Left ventricle myocardium inferior (tissue), 1 donor: ENCODE data around the gene NKAIN1. TPM values are rescaled to one million over a fixed set of nuclear protein-coding genes. Genes with fewer than 3 reads are reported as not detected.
"Not testable (repeated sequence)": the region's sequence is repeated elsewhere in the genome, so short reads cannot be mapped to it uniquely, and the experiment has no call there.

Source experiments
- DNase-seq: peaks from one replicate; pipeline ENCODE4 v3.0.0-alpha.2; 2020
- H3K27ac ChIP-seq: fragments of 200-600 bp; replicated peaks from 2 replicates; pipeline ENCODE4 v1.8.0; 2021
- H3K27me3 ChIP-seq: fragments of 200-600 bp; 2 replicates; pipeline ENCODE4 v1.8.0; 2021; ENCODE audit warnings: low read depth
- H3K36me3 ChIP-seq: fragments of 200-600 bp; 2 replicates; pipeline ENCODE4 v1.8.0; 2021
- H3K4me1 ChIP-seq: fragments of 200-600 bp; 2 replicates; pipeline ENCODE4 v1.8.0; 2021
- H3K4me3 ChIP-seq: fragments of 200-600 bp; 2 replicates; pipeline ENCODE4 v1.8.0; 2021; ENCODE audit warnings: mild to moderate bottlenecking, moderate library complexity
- H3K9me3 ChIP-seq: fragments of 200-600 bp; replicated peaks from 2 replicates; pipeline ENCODE4 v1.8.0; 2021
- intact Hi-C: fragments of 100-400 bp; cut with micrococcal nuclease; formaldehyde crosslinking; loops from one replicate; pipeline ENCODE4 v1.11.0; 2022
- total RNA-seq: library from RNA; stranded (reverse); fragmentation: NEBNext Ultra II Directional; extraction: Animal tissue kit (Norgen Biotek cat#: 25700); gene quantifications from one replicate; pipeline ENCODE4 v1.2.1, GENCODE V29; 2021
- TF ChIP-seq, protein P1 (sequence below): fragments of 200-600 bp; IDR thresholded peaks from 2 replicates; pipeline ENCODE4 v1.8.0; 2021; ENCODE audit warnings: antibody characterized with exemption, mild to moderate bottlenecking, borderline replicate concordance
- donor health status: DM: no; HTN: yes; CAD: no; lungs with severe emphysema.

The NKAIN1 gene
- total RNA-seq, 1 donor from 2014 or later, result 0.19 TPM

DNA sequence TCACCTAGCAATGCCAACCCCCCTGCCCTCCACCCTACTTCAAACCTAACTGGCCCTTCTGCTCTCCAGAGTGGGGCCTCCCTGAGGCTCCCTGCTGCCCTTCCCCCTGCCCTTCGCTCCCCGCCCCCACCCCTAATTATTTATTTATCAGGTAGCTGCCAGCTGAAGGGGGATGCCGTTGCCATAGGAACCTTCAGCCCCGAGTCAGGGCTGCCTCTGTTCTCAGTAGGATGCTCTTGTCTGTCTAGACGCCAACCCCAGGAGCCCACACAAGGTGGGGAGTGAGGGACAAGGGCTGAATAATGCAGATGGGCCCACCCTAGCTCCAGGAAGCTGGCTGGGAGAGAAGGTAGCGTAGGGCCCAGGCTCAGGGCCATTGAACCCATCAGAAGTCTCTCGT, 41.1 kb downstream of the NKAIN1 start:
- H3K27me3 ChIP-seq, result peaks cover 9% of the 10 kb centered on the region
- no peaks in the 10 kb centered on the region for H3K9me3 ChIP-seq
- no peak for DNase-seq
- intact Hi-C loops, result no loop called here
- H3K27ac ChIP-seq, result no peak overlapping the region
- H3K4me3 ChIP-seq, result no peak overlapping the region
- H3K36me3 ChIP-seq, result no peaks in the 10 kb centered on the region
- no peaks in the 10 kb centered on the region for H3K4me1 ChIP-seq
- TF ChIP-seq, protein P1, sequence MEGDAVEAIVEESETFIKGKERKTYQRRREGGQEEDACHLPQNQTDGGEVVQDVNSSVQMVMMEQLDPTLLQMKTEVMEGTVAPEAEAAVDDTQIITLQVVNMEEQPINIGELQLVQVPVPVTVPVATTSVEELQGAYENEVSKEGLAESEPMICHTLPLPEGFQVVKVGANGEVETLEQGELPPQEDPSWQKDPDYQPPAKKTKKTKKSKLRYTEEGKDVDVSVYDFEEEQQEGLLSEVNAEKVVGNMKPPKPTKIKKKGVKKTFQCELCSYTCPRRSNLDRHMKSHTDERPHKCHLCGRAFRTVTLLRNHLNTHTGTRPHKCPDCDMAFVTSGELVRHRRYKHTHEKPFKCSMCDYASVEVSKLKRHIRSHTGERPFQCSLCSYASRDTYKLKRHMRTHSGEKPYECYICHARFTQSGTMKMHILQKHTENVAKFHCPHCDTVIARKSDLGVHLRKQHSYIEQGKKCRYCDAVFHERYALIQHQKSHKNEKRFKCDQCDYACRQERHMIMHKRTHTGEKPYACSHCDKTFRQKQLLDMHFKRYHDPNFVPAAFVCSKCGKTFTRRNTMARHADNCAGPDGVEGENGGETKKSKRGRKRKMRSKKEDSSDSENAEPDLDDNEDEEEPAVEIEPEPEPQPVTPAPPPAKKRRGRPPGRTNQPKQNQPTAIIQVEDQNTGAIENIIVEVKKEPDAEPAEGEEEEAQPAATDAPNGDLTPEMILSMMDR, result no peak

DNA sequence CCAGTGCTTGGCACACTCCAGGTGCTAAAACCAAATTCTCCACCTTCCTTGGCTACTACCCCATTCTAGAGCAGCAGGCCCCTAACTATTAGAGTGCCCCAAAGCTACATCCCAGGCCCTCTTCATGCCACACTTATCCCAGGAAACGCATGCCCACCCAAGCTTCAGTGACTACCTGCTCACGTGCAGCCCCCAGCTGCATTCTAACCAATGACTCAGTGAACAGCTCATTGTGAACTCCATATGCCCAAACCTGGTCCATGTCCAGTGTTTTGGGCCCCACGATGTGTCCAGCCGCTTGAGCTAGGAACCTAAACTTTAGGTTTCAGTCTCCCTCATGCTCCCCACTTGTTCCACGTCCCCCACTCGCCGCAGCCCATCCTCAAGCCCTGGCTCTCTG, 41.5 kb downstream of the NKAIN1 start:
- DNase-seq, result no peak
- Histone ChIP-seq H3K9me3 (no peaks in the 10 kb centered on the region), H3K4me1 (no peaks in the 10 kb centered on the region), H3K27me3 (peaks cover 9% of the 10 kb centered on the region), H3K36me3 (no peaks in the 10 kb centered on the region), H3K4me3 (no peak overlapping the region), H3K27ac (no peak overlapping the region)
- intact Hi-C loops, result no loop called here
- TF ChIP-seq, protein P1, result no peak

DNA sequence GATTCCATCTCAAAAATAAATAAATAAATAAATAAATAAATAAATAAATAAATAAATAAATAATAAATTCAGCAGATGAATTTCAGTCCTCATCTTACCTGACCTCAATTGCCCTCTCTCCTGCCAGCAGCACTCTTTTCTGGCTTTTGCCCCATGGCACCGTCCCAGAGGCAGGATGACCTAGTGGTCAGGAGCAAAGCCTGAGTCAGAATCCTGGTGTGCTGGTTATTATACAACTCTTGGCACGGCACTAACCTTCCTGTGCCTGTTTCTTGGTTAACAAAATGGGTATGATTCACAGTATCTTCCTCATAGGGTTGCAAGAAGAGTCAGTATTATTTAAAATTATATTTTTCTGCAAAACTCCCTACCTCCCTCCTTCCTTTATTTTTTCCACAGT, 43.0 kb downstream of the NKAIN1 start:
- Histone ChIP-seq H3K4me1 (no peaks in the 10 kb centered on the region), H3K9me3 (no peaks in the 10 kb centered on the region), H3K4me3 (no peak overlapping the region), H3K27ac (no peak overlapping the region), H3K36me3 (no peaks in the 10 kb centered on the region), H3K27me3 (peaks cover 4% of the 10 kb centered on the region)
- DNase-seq, result no peak
- TF ChIP-seq, protein P1, result no peak
- intact Hi-C loops, result no loop called here

DNA sequence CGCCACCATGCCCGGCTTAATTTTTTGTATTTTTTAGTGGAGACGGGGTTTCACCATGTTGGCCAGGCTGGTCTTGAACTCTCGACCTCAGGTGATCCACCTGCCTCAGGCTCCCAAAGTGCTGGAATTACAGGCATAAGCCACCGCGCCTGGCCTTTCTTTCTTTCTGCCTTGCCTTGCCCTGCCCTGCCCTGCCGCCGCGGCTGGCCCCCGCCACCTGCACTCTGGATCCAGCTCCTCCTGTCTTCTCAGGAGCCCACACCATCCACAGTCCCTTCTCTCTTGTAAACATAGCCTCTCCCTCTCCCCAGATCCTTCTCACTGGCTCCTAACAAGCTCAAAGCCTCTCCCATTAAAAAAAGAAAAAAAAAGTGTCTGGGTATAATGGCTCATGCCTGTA, 44.4 kb downstream of the NKAIN1 start:
- H3K9me3 ChIP-seq, DNase-seq, H3K27me3 ChIP-seq, H3K4me3 ChIP-seq, H3K4me1 ChIP-seq, H3K36me3 ChIP-seq, H3K27ac ChIP-seq, intact Hi-C loops: not testable (repeated sequence)

DNA sequence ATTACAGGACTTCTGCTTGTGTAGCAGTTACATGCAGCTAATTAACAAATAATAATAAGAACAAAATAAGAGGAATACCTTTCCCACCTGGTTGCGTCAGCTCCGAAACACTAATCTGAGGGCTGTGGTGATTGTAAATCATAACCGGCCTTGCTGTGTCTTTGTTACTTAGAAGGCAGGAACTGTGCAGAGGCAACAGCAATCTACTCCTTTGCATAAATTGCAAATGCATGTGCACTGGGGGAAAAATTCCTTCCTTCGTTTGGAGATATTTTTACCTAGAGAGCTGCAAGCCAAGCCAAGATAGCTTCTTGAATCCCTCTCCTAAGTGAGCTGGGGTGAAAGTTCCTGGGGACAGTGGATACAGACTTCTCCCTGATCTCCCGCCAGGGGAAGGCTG, 46.0 kb downstream of the NKAIN1 start:
- no peaks in the 10 kb centered on the region for H3K9me3 ChIP-seq
- DNase-seq, result no peak
- H3K27me3 ChIP-seq, result peaks cover 2% of the 10 kb centered on the region
- no peak overlapping the region for H3K4me3 ChIP-seq
- intact Hi-C loops, result no loop called here
- H3K36me3 ChIP-seq, result no peaks in the 10 kb centered on the region
- no peak overlapping the region for H3K27ac ChIP-seq
- TF ChIP-seq, protein P1, result no peak
- no peaks in the 10 kb centered on the region for H3K4me1 ChIP-seq

DNA sequence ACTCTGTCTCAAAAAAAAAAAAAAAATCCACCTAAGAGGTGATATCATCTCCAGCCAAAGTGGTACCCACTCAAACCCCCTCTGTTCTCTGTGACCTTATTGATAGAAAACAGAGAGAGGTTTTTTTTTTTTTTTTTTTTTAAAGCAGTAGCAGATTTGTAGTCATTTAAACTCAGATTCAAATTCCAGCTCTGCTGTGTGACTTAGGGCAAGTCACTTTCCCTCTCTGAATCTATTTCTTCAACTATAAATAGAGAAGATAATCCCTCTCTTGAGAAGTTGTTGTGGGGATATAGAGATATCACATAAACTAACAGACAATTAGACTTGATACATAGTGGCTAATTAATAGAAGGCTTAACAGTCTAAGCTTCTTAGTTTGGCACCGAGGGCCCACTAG, 48.4 kb downstream of the NKAIN1 start:
- Histone ChIP-seq H3K27ac (no peak overlapping the region), H3K27me3 (peaks cover 25% of the 10 kb centered on the region), H3K4me1 (no peaks in the 10 kb centered on the region), H3K9me3 (no peaks in the 10 kb centered on the region), H3K36me3 (no peaks in the 10 kb centered on the region), H3K4me3 (no peak overlapping the region)
- DNase-seq, result no peak
- intact Hi-C loops, result no loop called here
- TF ChIP-seq, protein P1, result no peak
